Fibroblast of lung (primary cell): ENCODE results near the gene EXOC6. TPM values are rescaled to one million over a fixed set of nuclear protein-coding genes. Genes with fewer than 3 reads are reported as not detected.

Experiments
- DNase-seq, 2 donors: peaks; one replicate each; pipeline versions ENCODE4 v3.0.0 to v3.0.0-alpha.2; 2010; ENCODE audit warnings: low read depth in 2 of 2
- H2AFZ ChIP-seq: 2 replicates; pipeline ENCODE4 v1.5.1; 2012; ENCODE audit warnings: low read length, control low read depth, inconsistent platforms
- H3K27ac ChIP-seq: 2 replicates; pipeline ENCODE4 v1.5.1; 2011; ENCODE audit warnings: low read length, control low read depth; ENCODE audit not compliant: insufficient read depth
- H3K27me3 ChIP-seq: 2 replicates; pipeline ENCODE4 v1.5.1; 2011; ENCODE audit warnings: mild to moderate bottlenecking, low read length; ENCODE audit not compliant: control insufficient read depth, insufficient read depth
- H3K36me3 ChIP-seq: 2 replicates; pipeline ENCODE4 v1.5.1; 2011; ENCODE audit warnings: low read length; ENCODE audit not compliant: control insufficient read depth, insufficient read depth
- H3K4me1 ChIP-seq: 2 replicates; pipeline ENCODE4 v1.5.1; 2011; ENCODE audit warnings: low read length; ENCODE audit not compliant: control insufficient read depth, insufficient read depth; ENCODE audit errors: extremely low read depth
- H3K4me2 ChIP-seq: 2 replicates; pipeline ENCODE4 v1.5.1; 2011; ENCODE audit warnings: low read length, control low read depth; ENCODE audit not compliant: insufficient read depth; ENCODE audit errors: extremely low read depth
- H3K4me3 ChIP-seq, 4 experiments: fragments of 200-600 bp in 1 of 4; sonication (generic) in 1 of 4; replicated peaks in 1 of 4; 2 replicates each; pipeline ENCODE4 v1.5.1; 2011 to 2016; ENCODE audit warnings: low read length in 4 of 4, low read depth in 3 of 4, mild to moderate bottlenecking in 3 of 4, control low read depth in 2 of 4, inconsistent platforms in 1 of 4, mixed read lengths in 1 of 4; ENCODE audit not compliant: insufficient read depth in 1 of 4; ENCODE audit errors: control extremely low read depth in 1 of 4
- H3K79me2 ChIP-seq: 2 replicates; pipeline ENCODE4 v1.5.1; 2012; ENCODE audit warnings: mild to moderate bottlenecking, low read length, inconsistent platforms; ENCODE audit not compliant: control insufficient read depth, insufficient read depth
- H3K9ac ChIP-seq: 2 replicates; pipeline ENCODE4 v1.5.1; 2011; ENCODE audit warnings: mild to moderate bottlenecking, low read length, control low read depth; ENCODE audit not compliant: insufficient read depth
- H3K9me3 ChIP-seq: 2 replicates; pipeline ENCODE4 v1.5.1; 2012; ENCODE audit warnings: low read depth, low read length; ENCODE audit not compliant: control insufficient read depth, insufficient read depth
- H4K20me1 ChIP-seq: 2 replicates; pipeline ENCODE4 v1.5.1; 2011; ENCODE audit warnings: low read length; ENCODE audit not compliant: control insufficient read depth, insufficient read depth; ENCODE audit errors: extremely low read depth
- EZH2 ChIP-seq: IDR thresholded peaks from 2 replicates; pipeline ENCODE4 v1.5.1; 2012; ENCODE audit warnings: low read length, control low read depth, mild to moderate bottlenecking; ENCODE audit errors: missing control alignments
- polyA plus RNA-seq, 2 donors: library from polyadenylated mRNA; depleted of rRNA in 1 of 2; stranded (reverse) in 1 of 2; unstranded in 1 of 2; fragments of >200 nt; gene quantifications; 2 replicates each; pipeline ENCODE4 v1.2.1, GENCODE V29; 2011 to 2012; ENCODE audit warnings: missing spikeins in 1 of 2
- total RNA-seq: library from RNA; depleted of rRNA; stranded (reverse); fragments of >200 nt; gene quantifications from 2 replicates; pipeline ENCODE4 v1.2.1, GENCODE V29; 2014
- TF ChIP-seq, protein P1 (sequence below), 2 donors: IDR thresholded peaks in 1 of 2; conservative IDR thresholded peaks in 1 of 2; 1 replicate in 1 of 2; 2 replicates in 1 of 2; pipeline ENCODE4 v1.5.1; 2011 to 2012; ENCODE audit warnings: low read length in 2 of 2, control low read depth in 1 of 2, inconsistent platforms in 1 of 2, low read depth in 1 of 2, mild to moderate bottlenecking in 1 of 2

EXOC6 gene
- total and polyA plus RNA-seq, 2 donors (not counting 1 experiment from before 2014, with no cell fraction given), result 6.2 to 9.2 TPM

DNA sequence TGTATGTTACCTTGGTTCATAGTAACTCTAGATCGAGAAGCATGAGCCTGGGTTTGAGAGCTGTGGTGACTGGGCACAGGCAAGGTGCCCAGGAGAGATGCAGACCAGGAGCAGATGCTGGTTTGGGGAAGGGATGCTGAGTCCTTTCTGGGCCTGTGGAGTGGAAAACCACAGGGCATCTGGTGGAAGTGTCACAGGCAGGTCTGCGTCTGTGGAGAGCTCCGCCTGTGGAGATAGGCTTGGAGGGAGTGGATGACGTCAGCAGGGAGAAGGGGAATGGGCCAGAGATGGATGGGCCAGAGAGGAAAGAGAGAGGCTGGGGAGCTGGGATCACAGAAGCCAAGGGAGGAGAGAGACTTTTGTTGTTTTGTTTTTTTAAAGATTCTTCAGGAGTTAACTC is 240.1 kb downstream of the EXOC6 start:
- Histone ChIP-seq H3K4me3 (no peak overlapping the region), H3K79me2 (no peaks in the 10 kb centered on the region), H4K20me1 (no peaks in the 10 kb centered on the region), H3K36me3 (no peaks in the 10 kb centered on the region), H3K9me3 (no peaks in the 10 kb centered on the region), H2AFZ (no peak overlapping the region), H3K9ac (no peak overlapping the region), H3K27ac (no peak overlapping the region), H3K4me1 (no peaks in the 10 kb centered on the region), H3K4me2 (no peak overlapping the region), H3K27me3 (no peaks in the 10 kb centered on the region)
- TF ChIP-seq, protein P1, sequence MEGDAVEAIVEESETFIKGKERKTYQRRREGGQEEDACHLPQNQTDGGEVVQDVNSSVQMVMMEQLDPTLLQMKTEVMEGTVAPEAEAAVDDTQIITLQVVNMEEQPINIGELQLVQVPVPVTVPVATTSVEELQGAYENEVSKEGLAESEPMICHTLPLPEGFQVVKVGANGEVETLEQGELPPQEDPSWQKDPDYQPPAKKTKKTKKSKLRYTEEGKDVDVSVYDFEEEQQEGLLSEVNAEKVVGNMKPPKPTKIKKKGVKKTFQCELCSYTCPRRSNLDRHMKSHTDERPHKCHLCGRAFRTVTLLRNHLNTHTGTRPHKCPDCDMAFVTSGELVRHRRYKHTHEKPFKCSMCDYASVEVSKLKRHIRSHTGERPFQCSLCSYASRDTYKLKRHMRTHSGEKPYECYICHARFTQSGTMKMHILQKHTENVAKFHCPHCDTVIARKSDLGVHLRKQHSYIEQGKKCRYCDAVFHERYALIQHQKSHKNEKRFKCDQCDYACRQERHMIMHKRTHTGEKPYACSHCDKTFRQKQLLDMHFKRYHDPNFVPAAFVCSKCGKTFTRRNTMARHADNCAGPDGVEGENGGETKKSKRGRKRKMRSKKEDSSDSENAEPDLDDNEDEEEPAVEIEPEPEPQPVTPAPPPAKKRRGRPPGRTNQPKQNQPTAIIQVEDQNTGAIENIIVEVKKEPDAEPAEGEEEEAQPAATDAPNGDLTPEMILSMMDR (conservative IDR thresholded peaks at IDR 0.05 in 1 of 2, IDR thresholded peaks at IDR 0.05 in 1 of 2; ENCODE audit: low read depth in 1 of 2, low read length in 2 of 2), result no peak
- TF ChIP-seq EZH2, result no peak
- no peak for DNase-seq

DNA sequence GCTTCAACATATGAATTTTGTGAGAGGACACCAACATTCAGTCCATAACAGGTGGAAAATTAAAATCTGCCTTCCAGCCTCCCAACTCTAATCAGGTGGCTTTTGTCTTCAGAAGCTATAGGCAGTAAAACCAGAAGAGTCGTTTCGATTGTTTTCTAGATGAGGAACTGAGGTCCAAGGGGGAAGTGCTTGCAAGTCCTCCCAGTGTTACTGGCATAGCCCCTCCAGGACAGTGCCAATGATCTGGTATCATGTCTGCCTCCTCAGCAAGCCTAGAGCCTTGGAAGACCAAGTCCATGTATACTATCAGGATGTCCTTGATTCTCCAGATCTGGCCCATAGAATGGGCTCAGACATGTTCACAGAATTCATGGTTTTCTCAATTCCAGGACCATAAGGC is 242.3 kb downstream of the EXOC6 start:
- Histone ChIP-seq H3K4me3 (no peak overlapping the region), H3K79me2 (no peaks in the 10 kb centered on the region), H3K4me2 (no peak overlapping the region), H3K27me3 (no peaks in the 10 kb centered on the region), H4K20me1 (no peaks in the 10 kb centered on the region), H3K9ac (no peak overlapping the region), H3K27ac (no peak overlapping the region), H3K4me1 (no peaks in the 10 kb centered on the region), H2AFZ (no peak overlapping the region), H3K9me3 (no peaks in the 10 kb centered on the region), H3K36me3 (no peaks in the 10 kb centered on the region)
- TF ChIP-seq, protein P1 (conservative IDR thresholded peaks at IDR 0.05 in 1 of 2, IDR thresholded peaks at IDR 0.05 in 1 of 2; ENCODE audit: low read depth in 1 of 2, low read length in 2 of 2), result no peak
- no peak for TF ChIP-seq EZH2
- DNase-seq, result no peak

DNA sequence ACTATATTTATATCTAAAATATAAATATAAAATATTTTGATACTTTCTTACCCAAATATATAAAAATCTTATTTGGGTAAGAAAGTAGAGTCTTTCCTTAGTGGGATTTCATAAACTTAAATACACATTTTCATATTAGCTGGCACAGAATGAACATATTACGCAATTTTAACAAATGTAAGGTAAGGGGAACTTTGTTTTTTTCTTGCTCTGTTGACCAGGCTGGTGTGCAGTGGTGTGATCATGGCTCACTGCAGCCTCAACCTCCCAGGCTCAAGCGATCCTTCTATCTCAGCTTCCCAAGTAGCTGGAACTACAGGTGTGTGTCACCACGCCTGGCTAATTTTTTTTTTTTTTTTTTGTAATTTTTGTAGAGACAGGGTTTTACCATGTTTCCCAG is 243.6 kb downstream of the EXOC6 start:
- Histone ChIP-seq H3K4me1 (no peaks in the 10 kb centered on the region), H3K9me3 (no peaks in the 10 kb centered on the region), H2AFZ (no peak overlapping the region), H4K20me1 (no peaks in the 10 kb centered on the region), H3K79me2 (no peaks in the 10 kb centered on the region), H3K9ac (no peak overlapping the region), H3K27ac (no peak overlapping the region), H3K4me2 (no peak overlapping the region), H3K36me3 (no peaks in the 10 kb centered on the region), H3K27me3 (no peaks in the 10 kb centered on the region), H3K4me3 (no peak overlapping the region)
- no peak for TF ChIP-seq EZH2
- TF ChIP-seq, protein P1 (conservative IDR thresholded peaks at IDR 0.05 in 1 of 2, IDR thresholded peaks at IDR 0.05 in 1 of 2; ENCODE audit: low read depth in 1 of 2, low read length in 2 of 2), result no peak
- DNase-seq, result no peak
